CD4-positive, alpha-beta T cell treated with Interferon alpha-2 for 1 hour (primary cell): Measurements from ENCODE around the gene LDAH.
A peak's percentile ranks its signal among the peaks of the same experiment; 100 is the strongest.

Source experiments
- DNase-seq, 2 donors: peaks; one replicate each; pipeline ENCODE4 v3.0.0-alpha.2; 2020 to 2022

Gene LDAH

DNA sequence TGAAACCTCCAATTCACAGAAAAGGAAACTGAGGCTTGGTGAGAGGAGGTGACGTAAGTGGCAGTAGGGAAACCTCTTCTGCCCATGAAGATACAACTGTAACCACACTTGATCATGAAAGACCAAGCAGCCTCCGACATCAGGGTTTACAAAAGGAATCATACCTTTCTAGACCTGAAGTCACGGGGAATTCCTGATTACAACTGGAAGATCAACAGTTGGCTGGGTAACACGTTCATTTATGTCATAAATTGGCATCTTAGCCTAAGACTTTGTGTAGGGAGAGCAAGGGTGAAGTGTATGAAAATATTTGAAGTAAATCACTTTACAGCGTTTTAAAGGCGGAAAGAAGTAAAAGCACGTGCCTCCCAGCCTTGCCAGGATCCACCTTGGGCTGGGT, 172.9 kb downstream of the LDAH start:
- no peak for DNase-seq

DNA sequence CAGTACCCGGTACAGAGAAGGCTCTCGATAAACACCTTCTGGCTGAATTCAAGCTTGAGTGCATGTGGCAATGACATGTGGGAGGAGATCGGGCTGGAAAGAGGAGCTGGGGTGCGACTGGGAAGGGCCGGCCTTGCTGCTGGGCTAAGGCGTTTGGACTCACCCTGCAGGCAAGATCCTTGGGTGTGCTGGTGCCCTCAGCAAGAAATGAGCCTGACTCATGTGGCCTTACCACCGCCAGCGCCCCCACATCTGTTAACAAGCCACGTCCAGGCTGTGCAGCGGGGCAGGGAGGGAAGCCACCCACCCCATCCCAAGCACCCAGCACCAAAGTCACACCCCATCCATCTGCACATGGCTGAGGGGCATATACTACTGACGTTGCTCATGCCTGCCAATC, 173.3 kb downstream of the LDAH start:
- no peak for DNase-seq

DNA sequence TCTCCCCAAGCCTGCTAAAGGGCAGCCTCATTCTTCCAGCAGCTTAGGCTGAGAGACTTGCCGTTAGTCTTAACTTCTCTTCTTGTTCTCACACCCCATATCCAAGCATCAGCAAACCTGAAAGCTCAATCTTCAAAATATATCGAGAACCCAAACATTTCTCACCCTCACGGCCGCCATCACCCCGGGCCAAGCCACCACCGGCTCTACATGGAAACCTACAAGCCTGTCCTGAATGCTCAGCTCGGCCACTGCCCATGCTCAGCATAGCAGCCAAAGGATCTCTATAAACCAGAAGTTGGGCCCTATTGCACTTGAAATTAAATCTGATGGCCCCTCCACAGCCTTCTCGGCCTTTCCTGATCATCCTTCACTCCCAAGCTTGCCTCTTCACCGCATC, 174.1 kb downstream of the LDAH start:
- DNase-seq: no peak

DNA sequence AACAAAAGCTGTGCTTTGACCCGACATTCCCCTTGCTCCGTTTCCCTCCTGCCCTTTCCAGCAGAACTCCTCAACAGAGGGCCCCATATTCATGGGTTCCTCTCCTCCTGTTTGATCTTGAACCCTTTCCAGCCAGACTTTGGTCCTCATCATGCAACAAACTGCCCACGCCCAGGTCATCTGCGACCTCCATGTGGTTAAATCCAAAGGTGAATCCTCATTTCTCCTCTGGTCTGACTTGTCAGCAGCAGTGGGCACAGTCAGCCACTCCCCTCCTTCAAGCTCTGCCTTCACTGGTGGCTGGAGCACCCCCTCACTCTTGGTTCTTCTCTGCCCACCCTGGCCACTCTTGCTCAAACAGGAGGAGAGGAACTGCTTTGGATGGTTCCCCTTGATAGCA, 174.7 kb downstream of the LDAH start:
- DNase-seq: no peak

DNA sequence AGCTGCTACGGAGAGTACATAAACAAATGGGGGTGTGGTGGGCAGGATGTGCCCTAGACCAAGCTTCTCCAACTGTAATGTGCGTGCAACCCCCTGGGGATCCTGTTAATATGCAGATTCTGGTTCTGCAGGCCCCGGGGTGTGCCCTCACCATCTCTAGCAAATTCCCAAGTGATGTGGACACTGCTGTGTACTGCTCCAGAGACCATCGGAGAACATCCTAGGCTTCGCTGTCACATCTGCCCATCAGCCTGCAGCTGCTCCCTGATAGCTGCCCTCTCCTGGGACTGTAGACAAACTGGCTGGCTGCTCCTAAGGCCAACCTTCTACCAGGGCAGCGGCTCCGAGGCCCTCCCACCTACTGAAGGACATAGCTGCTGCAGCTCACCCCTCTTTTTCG, 175.2 kb downstream of the LDAH start:
- DNase-seq: no peak

DNA sequence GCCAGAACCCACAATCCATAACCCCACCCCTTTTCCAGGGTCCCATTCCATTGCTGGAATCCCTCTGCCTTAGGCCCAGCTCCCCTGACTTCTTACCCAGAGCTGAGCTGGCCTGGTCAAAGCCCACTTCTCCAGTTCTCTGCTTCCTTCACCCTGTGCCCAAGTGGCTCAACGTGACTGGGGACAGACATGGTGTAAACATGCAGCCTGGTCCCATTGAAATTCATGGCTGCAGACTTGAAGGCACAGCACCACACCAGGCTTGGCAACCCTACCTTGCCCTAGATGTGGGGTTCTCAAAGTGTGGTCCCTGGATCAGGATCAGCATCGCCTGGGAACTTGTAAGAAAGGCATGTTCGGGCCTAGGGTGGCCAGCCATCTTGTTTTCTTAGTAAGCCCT, 175.7 kb downstream of the LDAH start:
- no peak for DNase-seq

DNA sequence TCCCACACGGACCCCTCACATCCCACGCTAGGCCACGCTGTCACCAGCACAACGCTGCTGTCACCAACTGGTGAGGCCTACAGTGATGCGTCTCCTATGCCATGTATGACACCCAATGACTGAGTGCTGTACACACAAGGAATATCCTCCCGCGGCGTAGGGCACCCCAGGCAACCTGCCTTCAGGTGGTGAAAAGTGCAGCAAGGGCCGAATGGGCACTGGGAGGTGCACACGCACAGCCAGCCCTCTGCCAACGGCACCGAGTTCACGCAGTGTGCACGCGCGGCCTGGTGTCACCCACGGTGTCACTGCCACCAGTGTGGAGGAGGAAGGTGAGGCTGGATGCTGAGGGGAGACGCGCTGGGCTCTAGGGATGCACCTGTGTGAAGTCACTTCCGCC, 176.5 kb downstream of the LDAH start:
- DNase-seq: no peak

DNA sequence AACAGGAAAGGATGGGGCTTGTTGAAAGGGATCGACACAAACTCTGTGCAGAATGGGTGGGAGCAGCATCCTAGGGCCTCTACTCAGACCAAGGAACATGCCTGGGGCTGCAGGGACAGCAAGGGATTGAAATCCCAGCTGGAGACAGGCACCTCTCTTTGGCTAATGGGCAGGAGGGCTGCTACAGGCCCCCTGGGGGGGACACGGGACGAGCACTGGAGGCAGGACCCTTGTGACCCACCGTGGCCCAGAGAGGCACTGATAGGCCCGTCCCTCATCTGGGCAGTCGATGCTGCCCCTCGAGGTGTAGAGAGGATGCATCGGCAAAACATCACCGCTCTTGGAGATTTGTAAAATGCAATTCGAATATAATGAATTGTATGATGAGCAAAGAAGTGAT, 177.1 kb downstream of the LDAH start:
- no peak for DNase-seq

DNA sequence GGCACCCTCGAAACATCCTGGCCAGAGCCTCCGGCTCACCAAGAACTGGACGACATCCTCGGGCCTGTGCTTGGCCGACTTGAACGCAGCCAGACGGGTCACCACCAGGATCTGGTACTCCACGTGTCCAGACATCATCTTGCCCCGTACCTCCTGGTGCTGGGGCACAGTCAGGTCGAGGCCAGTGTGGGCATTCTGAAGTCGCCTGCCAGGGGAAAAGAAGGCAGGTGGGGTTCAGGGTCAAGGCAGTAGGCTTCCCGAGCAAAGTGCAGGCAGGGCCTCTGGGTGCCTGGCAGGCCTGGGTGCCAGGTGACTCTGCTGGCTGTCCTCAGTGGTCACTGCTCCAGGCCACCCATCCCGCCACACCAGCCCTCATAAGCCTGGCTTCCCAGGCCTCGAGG, 177.6 kb downstream of the LDAH start:
- DNase-seq: no peak

DNA sequence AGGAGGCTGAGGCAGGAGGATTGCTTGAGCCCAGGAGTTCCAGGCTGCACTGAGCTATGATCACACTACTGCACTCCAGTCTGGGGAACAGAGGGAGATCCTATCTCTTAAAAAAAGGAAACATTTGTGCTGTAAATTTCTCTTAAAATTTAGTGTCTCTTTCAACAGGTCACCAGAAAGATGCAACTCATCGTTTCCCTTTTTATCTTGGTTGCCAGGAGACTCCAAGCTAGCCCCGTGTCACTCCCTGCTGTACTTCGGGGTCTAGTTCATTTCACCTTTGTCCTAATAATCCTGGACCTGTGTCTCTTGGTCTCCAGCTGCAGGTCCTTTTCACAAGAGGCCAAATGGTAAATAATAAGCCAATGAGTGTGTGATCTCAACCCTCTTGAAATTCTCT, 179.1 kb downstream of the LDAH start:
- no peak for DNase-seq

DNA sequence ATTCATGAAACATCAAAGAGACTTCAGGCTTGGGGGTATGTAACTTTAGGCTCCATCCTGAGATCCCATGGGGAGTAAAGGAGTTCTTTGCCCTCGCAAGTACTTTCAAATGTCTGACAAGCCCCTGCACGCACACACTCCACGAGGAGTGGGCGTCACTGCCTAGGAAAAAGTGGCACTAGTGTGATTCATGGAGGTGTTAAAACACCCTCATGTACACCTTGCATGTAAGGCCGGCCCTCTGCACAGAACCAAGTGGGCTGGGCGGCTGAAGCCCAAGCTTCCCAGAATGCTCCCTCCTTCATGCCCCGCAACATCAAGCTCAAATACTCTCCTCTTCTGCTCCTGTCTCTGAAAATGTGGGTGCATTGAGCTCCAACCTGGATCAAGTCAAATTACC, 179.8 kb downstream of the LDAH start:
- DNase-seq: no peak

DNA sequence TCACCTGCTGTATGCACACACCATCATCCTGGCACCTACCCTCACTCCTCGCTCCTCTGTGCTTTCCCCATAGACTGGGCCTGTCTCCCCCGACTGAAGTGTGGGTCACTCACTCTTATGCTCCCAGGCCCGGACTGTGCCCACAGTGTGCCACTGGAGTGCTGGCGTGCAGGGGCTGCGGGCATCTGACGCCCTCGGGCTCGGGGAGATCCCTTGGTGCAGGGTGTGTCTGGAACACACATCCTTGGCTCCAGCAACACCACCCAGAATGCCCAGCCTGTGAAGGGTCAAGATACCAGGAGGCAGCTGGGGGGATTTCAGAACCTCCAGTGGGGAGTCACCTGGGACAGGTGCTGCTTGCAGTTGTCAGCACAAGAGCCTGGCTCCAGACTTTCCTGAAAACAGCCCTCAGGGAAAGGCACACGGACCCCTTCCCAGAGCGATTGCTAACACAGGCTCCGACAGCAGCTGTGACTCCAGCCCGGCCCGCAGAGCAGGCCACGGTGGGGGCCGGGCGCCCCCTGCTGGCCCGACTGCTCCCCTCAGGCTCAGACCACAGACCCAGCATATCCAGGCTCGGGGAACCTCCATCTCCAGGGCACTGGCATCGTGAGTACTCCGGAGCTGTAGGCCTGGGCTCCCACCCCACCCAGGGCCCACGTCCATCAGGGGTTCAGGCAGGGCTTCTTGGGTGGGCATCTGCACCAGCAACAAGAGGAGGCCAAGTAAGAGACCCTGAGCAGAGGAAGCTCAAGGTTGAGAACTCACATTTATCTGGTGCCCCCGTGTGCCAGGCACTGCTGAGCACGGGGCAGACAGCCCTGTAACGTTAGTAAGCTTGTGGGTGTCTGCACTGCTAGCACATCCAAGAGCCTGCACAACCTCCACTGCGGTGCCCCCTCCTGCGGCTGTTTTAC, 180.6 kb downstream of the LDAH start:
- peak; percentile 72 to 75 for DNase-seq

DNA sequence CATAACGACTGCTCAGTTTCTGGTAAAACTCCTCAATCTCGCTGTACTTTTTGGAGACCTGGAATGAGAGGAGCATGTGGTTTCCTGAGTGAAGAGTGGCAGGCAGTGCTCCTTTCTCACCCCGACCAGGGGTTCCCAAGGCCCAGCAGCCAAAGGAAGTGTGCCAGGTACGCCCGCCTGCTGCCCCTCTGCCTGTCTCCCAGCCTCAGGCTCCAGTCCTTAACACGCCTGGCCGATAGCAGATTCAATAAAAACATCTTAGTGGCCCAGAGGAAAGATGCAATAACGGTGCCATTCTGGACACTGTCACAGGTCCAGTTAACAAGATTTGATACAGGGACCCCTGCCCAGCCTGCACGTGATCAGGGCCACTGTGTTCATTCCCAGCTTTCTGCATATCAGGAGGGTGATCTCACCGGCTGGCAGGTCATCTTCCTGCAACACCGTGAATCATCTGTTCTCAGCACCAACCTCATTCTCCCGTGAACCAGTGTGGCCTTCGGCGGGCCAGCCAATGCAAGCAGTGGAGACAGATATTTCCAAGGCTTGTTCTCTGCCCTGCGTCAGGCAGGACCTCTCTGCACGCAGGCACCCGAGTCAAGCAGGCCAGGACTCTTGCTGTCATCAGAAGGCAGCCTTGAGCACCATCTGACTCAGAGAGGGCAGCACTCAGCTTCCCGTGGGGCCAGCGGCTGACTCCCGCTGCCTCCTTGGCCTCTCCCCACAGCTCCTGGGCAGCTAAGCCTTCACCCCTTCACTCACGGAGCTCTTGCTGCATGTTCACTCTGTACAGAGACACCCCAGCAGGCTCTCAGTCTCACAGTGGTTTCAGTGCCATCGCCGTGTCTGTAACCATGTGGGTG, 181.5 kb downstream of the LDAH start:
- DNase-seq: no peak

DNA sequence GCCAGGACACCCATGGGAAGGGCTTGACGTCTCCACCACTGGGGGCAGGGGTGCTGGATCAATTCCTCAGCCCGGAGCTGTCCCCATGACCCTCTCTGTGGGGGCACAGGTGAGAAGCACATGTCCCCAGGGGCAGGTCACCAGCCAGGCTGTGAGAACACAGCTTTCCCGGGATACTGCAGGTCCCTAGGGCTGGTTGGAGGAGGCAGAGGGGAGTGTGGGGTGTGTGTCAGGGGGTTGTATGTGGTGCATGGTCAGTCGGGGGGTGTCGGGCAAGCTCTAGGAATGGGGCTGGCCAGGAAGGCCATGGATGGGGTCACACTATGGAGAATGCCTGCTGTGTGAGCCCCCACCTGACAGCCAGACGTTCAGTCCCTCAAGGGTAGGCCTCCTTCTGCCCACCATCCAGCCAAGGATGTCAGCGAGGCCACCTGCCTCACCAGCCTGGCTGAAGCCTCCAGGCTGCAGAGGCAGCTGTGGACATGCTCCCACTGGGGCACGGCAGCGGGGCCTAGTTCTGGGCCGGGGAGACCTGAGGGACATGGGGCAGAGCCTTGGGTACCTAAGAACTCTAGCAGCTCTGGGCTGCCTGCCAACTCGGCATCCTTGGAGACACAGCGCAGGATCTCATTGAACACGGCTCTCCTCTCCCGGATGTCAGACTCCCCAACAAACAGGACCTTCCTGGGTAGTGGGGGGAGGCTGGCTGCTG, 182.3 kb downstream of the LDAH start:
- no peak for DNase-seq

DNA sequence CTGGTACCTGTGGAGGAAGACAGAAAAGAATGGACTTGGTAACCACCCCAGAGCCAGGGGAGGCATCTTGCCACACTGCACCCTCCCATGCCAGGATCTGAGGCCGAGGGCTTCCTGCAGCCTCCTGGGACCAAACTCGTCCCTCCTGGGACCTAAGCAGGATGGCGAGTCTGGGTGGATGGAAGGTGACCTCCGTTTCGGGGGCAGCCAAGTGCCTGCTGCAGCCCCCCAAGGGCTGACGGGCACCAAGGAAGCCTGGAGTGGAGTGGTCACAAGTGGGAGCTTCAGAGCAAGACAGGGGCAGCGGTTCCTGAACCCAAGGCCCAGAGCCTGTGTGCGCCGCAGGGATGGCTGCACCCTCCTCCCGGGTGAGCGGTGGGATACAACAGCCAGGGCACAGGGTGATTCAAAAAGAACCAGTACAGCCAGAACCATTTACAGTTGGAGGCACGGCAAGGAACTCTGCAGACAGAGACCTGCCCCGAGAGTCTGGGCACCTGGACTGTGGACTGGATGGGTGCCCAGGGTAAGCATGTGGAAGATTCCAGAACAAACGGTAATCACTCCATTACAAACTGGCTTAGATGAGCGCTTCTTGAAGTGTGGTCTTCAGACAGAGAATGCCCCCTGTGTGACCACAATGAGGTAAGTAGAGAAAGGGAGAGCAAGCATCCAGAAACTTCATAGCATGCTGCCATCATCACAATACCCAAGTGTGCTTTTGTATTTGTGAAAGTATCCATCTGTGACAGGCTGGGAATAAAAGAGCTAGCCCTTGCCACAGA, 184.1 kb downstream of the LDAH start:
- DNase-seq: no peak

DNA sequence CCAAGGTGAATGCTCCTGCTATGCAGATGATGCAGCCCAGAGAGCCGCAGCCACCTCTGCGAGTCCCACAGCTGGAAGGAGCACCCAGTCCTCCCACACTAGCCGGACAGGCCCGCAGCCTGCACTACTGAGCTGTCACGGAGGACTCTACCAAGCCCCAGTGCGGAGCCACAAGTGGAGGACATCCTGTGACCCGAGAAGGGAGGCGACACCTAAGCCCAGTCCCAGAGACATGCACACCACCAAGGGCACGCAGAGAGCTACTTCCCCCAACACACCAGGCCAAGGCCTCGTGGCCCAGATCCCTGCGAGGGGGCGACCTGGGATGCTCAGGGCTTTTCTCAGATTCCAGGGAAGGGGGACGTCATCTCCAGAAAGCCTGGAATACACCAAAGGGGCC, 184.9 kb downstream of the LDAH start:
- no peak for DNase-seq

DNA sequence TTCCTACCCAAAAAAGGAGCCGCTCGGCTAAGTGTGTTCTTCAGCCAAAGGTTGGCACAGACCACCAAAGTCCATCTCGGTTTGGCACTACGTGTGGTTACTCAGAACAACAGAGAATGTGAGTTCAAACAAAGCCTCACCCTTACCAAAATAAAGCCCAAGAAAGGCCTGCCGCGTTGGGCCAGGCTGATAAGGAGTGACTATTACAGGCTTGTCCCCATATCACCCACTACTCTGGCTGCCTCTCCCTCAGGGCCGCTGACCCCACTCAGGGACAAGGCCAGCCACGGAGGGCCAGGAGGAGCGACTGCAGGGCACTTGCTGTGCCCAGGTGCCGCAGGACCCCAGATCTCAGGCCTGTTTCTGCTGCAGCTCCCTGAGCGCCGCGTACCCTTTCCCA, 185.8 kb downstream of the LDAH start:
- DNase-seq: no peak

DNA sequence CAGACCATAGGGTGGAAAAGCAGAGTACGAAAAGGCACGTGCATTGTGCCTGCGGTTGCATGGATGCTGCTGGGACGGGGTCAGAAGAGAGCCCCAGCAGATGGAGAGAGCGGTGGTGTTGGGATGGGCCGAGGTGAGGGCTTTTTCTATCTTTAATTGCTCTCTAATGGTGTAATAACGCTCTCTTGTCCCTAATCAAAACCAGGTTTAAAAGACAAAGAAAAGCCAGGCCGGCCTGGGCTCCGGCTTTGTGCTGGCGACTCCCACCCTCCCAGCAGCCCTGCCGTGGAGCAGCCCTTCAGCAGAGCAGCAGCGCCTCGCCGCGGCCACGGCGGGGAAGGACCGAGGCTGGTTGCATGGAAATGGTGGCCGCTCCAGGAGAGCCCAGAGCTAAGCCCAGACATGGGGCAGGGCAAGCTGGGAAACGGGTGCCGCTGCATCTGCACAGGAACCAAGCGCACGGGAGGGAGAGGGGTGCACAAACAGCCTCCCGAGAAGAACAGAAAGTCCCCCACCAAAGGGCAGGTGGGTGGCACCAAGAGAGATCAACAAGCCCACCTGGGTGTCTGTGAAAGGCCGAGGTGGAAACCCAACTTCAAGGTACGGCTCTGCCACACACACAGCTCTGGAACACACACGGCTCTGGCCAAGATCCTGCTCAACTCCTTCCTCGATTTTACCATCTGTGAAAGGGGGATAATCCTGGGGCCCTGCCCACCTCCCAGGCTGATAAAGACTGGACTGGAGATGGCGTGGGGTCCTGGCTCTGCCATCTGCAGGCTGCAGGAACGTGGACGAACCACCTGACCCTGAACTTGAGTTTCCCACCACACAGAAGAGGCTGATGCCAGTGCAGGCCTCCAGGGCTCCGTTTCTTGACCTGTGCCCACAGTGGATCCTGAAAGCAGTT, 187.0 kb downstream of the LDAH start:
- peak; percentile 31 to 37 for DNase-seq

DNA sequence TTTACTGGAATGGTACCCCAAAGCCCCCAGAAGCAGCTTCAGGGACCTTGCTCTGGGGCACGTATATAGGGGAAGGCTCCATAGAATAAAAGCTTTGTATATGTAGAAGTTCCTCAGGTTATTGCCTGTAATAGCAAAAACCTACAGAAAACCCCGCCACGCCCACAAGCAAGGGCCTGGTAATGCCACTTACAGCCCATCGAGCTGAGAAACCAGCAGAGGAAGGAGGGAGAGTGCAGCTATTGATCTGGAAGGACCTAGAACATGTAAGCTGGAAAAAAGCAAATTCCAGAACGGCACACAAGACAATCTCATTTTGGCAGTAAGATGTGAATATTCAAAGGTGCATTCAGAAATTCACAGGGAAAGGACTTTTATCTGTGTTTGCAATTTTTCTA, 187.8 kb downstream of the LDAH start:
- no peak for DNase-seq

DNA sequence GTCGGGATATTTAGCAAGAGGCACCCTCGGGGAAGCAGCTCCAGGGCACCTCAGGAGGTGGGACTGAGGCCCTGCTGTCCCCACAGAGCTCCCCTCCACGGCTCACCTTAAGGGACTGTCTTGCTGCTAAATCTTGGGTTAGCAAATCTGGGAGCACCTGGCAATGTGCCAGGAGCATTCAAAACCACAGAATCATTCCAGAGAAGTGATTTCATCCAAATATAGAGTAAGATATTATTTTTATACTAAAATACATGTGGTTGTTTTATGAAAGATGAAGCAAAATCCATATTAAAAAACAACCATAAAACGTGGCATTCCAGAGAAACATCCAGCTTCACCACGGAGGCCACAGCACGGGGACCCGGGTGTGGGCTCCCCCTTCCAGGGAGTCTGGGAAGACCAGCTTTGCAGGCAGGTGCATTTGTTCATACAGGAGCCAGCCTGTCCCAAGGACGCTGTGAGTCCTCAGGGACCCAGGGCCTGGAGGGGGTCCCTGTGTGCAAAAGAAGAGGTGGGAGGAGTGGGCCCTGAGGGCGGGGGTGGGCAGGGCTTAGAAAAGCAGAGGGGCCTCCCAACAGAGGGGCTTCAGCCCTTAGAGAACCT, 188.3 kb downstream of the LDAH start:
- no peak for DNase-seq
